ENCODE measurements around the gene ROR2.

- TF ChIP-seq POLR2AphosphoS5 (IDR thresholded peaks at IDR 0.05; ENCODE audit: borderline replicate concordance, low read depth, low read length) (no peak), EZH2 (IDR thresholded peaks at IDR 0.05) (no peak)
Measured at GRCh38 chr9:91820126-91820750, 129.8 kb downstream of the ROR2 start.

Data from SK-N-MC (cell line).